ENCODE measurements around the gene KANK3.
"Not testable (repeated sequence)": the region's sequence is repeated elsewhere in the genome, so short reads cannot be mapped to it uniquely, and the experiment has no call there.

The KANK3 gene
- total RNA-seq, result 2.1 to 10.0 (median 8.3) reads per million in 4 experiments

DNA sequence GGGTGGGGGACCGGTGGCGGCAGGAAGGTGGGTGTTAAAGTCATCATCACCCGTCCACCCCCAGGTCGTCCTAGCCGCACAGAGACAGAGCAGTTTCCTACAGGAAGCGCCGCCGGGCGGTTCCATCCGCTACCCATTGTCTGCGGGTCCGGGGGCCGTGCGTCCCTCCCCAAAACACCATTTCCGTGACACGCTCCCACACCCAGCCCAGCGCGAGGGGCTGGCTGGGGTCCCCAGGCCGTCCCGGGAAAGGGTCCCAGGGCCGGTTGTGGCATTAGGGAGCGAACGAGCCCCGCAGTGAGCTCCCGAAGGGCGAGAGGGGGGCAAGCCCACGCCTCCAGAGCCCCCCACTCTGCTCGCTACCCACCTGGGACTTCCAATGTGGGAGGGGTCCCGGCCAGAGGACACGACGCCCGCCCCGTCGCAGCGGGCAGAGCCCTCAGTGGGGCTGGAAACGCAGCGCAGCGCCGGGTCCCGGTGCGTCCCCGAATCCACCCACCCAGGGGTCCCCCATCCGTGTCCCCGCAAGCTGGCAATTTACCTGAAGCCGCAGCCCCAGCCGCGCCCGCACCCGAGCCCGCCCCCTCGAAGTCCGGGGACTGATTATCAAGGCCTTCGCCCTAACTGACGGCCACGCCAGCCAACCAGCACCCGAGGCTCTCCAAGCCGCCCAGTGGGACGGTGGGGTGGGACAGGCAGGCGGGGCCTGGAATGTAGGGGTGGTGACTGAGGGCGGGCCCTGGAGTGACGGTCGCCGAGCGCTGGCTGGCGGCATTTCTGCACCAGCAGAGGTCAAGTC lies at the start of gene KANK3:
Gene KANK3, minus strand, starts transcription at position 579 of the 799 bp plus-strand sequence. CDS start 5,434 bp downstream, outside the sequence.
- peak; percentile 90 for DNase-seq

DNA sequence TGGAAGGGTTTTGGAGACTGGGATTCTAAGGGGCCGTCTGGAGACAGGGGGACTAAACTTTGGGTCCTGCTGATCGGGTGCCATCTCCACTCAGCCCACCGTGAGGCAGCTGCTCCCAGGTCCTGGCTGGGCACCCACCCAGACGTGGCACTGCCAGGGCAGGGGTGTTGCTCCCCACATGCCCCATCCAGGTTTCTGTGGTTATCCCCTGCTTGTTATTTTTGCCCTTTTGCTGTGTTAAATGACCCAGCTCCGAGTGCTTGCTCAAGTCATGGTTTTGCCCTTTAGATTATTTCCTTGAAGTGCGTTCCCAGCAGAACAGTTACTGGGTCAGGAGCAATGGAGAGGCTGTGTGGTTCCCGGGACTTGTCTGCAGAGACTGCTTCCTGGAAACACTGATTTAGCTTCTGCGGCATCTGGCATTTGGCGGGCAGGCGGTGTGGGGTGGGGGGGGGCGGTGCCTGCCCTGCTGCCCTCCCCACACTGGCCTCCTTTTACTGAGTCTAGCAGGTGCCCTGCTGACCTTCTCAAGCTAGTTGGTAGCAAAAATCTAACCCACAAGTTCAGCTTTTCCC lies 49.0 kb upstream of the KANK3 start:
- DNase-seq, result no peak

DNA sequence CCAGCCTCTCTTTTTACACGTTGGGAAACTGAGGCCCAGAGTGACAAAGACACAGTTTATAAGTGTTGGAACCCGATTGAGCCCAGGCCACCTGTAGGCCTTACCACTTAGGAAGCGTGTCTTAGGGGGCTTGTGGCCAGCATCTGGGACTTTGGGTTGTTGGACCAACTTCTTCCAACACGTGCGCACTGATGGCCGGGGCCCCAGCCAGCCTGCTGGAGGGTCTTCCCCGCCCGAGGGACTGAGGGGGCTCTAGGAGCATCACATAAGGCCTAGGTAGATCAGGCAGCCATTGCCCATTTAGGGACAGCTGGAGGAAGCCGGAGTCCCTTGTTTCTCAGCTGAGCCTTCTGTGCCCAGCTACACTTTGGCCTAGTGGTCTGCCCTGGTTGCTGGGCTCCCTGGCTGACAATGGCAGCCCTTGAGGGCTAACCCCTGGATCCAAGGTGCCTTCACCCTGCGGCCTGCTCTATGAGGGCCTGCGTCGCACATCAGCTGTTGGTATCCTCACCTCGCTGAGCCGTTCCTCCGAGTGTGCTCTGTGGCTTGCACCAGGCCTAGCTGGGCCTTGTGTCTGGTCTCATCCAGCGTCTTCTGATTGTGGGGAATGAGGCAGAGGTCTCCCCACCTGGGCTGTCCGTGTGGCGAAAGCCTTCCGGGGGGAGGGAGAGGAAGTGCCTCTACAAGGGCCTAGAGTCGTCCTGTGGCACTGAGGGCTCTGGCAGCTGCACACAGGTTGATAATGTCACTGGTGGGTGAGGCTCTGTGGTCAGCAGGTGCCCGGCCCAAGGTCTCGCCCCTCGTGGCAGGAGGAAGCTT lies 48.3 kb upstream of the KANK3 start:
- DNase-seq, result no peak

DNA sequence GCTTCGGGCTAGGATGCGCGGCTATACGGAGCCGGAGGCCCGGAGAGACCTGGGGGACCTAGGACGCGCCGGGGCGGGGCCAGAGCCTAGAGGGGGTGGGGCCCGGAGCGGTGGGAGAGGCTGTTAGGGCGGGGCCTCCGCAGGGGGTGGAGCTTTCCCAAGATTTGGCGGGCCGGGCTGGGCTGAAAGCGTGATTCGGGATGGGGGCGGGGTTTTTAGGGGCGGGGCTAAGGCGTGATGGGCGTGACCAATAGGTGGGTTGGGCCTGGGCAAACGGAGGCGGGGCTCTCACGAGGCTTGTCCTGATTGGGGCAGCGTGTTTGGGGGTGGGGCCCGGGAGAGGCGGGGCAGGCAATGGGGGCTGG lies 47.5 kb upstream of the KANK3 start:
- peak; percentile 89 for DNase-seq

DNA sequence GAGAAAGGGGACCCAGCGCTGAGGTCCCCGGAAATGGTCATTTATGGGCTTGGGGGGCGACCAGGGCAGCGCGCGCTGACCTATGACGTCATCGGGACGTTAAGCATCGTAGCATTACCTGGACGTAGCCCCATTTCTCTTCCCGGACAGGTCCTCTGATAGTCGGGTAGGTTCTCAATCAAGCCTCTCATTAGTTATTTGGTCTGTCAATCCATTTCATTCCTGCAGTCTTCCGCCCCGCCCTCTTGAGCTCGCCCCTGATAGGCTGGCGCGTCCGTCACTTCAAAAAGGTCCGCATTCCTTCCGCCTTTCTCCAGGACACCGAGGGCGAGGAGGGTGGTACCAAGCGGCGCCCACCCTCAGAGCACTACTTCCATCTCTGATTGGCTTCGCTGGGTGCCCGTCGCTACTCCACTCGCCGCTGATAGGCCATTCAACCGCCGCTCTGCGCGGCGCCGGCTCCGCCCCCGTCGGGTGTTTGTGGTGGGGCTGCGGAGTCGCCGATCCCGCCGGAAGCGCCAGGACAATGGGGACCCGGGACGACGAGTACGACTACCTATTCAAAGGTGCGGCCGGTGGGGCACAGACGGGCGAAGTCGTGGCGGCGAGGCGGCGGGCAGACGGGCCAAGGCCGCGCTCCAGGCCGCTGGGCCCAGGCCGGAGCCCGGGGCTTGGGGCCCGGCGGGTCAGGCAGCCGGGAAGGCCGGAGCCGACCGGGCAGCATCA lies 47.0 kb upstream of the KANK3 start, which contains the start of gene RAB11B:
Gene RAB11B, plus strand, starts transcription at position 470 of the 726 bp plus-strand sequence. Its CDS starts 57 bp downstream, at position 527.
- DNase-seq, result peak; percentile 97

DNA sequence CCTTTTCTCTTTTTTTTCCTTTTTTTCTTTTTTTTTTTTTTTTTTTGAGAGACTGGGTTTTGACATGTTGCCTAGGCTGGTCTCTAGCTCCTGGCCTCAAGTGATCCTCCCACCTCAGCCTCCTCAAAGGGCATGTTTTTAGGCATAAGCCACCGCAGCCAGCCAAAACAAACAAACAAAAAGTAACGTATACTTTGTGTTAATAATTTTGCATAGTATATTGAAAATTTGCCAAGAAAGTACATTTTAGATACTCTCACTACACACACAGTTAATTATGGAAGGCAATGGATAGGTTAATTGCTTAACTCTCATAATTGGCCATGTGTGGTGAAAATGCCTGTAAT lies 45.5 kb upstream of the KANK3 start:
- no peak for DNase-seq

DNA sequence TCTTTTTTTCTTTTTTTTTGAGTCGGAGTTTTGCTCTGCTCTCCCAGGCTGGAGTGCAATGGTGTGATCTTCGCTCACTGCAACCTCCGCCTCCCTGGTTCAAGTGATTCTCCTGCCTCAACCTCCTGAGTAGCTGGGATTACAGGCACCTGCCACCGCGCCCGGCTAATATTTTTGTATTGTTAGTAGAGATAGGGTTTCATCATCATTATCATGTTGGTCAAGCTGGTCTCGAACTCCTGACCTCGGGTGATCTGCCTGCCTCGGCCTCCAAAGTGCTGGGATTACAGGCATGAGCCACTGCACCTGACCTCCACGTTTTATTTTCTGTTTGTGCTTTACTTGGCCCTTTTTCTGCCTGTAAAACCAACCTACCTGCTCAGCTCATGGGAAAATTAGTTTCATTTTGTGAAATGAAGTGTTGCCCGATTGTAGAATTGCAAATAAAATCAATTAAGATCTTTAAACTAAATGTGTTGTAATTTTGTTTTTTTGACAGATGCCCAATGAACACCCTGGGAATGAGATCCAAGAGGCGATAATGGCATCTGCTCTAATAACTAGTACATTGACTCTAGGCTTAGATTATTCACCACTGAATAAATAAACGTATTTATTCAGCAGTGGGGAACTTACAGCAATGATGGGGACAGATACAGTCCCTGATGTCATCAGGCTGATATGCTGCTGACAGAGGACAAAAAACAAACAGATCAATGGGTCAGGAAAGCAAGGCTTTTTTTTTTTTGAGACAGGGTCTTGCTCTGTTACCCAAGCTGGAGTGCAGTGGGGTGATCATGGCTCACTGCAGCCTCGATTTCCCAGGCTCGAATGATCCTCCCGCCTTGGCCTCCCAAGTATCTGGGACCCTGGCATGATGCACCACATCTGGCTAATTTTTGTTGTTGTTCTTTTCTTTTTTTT lies 44.9 kb upstream of the KANK3 start:
- no peak for DNase-seq

DNA sequence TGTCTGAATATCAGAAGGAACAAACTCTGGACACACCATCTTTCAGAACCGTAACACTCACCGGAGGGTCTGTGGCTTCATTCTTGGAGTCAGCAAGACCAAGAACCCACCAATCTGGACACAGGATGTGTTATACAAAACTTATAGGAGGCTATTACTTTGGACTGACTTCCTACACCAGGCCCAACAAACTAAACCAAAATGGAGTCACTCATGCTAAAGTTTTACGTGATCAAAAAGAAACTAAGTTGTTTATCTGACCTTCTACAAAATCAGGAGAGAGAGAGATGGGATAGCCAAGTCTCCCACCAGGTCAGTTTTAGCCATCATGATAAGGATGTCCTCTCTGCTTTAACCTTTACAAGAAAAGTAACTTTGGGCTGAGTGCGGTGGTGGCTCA lies 43.9 kb upstream of the KANK3 start:
- DNase-seq, result no peak

DNA sequence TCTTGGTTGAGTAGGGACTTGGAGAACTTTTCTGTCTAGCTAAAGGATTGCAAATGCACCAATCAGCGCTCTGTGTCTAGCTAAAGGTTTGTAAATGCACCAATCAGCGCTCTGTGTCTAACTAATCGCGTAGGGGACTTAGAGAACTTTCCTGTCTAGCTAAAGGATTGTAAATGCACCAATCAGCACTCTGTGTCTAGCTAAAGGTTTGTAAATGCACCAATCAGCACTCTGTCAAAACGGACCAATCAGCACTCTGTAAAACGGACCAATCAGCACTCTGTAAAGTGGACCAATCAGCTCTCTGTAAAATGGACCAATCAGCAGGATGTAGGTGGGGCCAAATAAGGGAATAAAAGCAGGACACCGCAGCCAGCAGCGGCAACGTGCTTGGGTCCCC lies 43.4 kb upstream of the KANK3 start:
- not testable (repeated sequence) for DNase-seq

DNA sequence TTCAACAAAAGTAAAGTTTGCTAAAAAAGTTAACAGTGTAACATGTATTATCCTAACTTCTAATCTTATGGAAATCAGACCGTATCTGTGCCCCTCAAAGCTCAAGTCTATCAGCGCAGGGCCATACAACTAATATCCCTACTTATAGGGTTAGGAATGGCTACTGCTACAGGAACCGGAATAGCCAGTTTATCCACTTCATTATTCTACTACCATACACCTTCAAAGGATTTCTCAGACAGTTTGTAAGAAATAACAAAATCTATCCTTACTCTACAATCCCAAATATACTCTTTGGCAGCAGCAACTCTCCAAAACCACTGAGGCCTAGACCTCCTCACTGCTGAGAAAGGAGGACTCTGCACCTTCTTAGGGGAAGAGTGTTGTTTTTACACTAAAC lies 42.5 kb upstream of the KANK3 start:
- DNase-seq, result not testable (repeated sequence)

DNA sequence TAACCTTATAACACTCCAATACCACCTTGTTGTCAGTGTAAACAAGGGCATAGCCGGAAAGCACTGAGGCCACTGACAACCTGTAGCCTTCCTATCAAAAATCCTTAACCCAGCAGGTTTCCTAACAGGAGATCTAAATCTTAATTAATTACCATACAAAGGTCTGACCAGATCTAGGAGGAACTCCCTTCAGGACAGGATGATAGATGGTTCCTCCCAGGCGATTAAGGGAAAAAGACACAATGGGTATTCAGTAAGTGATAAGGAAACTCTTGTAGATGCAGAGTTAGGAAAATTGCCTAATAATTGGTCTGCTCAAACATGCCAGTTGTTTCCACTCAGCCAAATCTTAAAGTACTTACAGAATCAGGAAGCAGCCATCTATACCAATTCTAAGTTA lies 42.0 kb upstream of the KANK3 start:
- not testable (repeated sequence) for DNase-seq

DNA sequence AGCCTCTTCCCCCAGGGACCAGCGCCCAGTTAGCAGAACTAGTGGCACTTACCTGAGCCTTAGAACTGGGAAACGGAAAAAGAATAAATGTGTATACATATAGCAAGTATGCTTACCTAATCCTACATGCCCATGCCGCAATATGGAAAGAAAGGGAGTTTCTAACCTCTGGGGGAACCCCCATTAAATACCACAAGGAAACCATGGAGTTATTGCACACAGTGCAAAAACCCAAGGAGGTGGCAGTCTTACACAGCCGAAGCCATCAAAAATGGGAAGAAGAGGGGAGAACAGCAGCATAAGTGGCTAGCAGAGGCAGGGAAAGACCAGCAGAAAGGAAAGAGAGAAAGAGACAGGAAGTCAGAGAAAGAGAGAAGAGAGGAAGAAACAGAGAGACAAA lies 41.5 kb upstream of the KANK3 start:
- DNase-seq, result not testable (repeated sequence)

DNA sequence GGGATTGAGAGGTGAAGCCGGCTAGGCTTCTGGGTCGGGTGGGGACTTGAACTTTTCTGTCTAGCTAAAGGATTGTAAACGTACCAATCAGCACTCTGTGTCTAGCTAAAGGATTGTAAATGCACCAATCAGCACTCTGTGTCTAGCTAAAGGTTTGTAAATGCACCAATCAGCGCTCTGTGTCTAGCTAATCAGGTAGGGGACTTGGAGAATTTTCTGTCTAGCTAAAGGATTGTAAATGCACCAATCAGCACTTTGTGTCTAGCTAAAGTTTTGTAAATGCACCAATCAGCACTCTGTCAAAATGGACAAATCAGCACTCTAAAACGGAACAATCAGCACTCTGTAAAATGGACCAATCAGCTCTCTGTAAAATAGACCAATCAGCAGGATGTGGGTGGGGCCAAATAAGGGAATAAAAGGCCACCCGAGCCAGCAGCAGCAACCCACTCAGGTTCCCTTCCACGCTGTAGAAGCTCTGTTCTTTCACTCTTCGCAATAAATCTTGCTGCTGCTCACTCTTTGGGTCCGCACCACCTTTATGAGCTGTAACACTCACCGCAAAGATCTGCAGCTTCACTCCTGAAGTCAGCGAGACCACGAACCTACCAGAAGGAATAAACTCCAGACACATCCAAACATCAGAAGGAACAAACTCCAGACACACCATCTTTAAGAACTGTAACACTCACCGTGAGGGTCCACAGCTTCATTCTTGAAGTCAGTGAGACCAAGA lies 36.3 kb upstream of the KANK3 start:
- DNase-seq, result not testable (repeated sequence)

DNA sequence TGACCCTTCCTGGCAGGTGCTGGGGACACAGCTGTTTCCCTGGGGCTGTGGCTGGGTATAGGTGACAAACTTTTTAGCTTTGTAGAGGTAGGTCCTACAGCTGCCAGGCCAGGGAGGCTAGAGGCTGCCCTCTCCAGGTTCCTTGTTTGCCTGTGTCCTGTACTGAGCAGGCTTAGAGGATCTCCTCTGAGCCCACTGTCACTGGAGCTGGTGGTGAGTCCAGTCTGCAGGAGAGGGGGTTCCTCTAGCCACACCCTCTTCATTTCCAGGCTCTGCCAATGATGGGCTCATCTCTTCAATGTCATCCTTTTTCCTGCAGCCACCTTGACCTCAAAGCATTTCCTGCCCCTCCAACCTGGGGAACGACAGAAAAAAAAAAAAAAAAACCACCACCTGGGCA lies 34.5 kb upstream of the KANK3 start:
- no peak for DNase-seq

DNA sequence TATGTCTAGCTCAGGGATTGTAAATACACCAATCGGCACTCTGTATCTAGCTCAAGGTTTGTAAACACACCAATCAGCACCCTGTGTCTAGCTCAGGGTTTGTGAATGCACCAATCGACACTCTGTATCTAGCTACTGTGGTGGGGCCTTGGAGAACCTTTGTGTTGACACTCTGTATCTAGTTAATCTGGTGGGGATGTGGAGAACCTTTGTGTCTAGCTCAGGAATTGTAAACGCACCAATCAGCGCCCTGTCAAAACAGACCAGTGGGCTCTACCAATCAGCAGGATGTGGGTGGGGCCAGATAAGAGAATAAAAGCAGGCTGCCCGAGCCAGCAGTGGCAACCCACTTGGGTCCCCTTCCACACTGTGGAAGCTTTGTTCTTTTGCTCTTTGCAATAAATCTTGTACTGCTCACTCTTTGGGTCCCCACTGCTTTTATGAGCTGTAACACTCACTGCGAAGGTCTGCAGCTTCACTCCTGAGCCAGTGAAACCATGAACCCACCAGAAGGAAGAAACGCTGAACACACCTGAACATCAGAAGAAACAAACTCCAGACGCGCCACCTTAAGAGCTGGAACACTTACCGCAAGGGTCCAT lies 33.4 kb upstream of the KANK3 start:
- not testable (repeated sequence) for DNase-seq

DNA sequence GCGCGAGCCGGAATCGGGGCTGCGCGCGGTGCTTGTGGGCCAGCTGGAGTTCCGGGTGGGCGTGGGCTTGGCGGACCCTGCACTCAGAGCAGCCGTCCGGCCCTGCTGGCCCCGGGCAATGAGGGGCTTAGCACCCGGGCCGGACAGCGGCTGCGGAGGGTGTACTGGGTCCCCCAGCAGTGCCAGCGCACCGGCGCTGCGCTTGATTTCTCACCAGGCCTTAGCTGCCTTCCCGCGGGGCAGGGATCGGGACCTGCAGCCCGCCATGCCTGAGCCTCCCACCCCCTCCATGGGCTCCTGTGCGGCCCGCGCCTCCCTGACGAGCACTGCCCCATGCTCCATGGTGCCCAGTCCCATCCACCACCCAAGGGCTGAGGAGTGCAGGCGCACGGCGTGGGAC lies 32.7 kb upstream of the KANK3 start:
- DNase-seq, result not testable (repeated sequence)

DNA sequence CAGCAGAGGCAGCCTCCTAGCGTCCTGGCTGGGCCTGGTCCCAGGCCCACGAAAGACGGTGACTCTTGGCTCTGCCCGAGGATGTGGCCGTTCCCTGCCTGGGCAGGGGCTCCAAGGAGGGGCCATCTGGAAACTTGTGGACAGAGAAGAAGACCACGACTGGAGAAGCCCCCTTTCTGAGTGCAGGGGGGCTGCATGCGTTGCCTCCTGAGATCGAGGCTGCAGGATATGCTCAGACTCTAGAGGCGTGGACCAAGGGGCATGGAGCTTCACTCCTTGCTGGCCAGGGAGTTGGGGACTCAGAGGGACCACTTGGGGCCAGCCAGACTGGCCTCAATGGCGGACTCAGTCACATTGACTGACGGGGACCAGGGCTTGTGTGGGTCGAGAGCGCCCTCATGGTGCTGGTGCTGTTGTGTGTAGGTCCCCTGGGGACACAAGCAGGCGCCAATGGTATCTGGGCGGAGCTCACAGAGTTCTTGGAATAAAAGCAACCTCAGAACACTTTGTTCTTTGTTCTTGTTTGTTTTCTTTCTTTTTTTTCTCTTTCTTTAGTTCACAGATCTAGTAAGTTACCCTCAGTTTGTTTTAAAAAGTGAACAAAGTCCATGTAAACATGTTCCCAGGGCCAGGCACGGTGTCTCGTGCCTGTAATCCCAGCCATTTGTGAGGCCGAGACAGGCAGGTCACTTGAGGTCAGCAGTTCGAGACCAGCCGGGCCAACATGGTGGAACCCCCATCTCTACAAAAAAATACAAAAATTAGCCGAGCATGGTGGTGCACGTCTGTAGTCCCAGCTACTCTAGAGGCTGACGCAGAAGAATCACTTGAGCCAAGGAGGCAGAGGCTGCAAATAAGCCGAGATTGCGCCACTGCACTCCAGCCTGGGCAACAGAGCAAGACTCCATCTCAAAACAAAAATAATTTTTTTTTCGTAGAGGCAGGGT lies 31.1 kb upstream of the KANK3 start:
- no peak for DNase-seq

DNA sequence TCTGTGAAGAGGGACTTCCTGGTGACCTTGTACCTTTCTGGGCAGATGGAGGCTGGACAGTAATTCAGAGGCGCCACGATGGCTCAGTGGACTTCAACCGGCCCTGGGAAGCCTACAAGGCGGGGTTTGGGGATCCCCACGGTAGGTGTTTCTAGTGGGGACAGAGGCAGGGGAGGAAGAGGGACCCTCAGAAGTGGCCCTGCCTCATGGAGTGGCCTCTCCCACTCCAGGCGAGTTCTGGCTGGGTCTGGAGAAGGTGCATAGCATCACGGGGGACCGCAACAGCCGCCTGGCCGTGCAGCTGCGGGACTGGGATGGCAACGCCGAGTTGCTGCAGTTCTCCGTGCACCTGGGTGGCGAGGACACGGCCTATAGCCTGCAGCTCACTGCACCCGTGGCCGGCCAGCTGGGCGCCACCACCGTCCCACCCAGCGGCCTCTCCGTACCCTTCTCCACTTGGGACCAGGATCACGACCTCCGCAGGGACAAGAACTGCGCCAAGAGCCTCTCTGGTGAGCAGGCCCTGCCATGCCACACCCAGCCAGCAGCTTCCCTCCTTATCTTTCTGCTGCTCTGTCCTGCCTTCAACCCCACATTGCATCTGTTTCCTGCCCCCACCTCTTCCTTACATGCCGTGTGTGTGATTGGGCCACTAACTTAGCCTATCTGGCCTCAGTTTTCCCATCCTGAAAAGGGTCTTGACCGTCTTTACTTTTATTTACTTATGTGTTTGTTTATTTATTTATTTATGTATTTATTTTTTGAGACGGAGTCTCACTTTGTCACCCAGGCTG lies 28.1 kb upstream of the KANK3 start:
- DNase-seq, result no peak
